NCI-H187 (cell line): Measurements from ENCODE around the gene RXYLT1.
"Not testable (repeated sequence)": the region's sequence is repeated elsewhere in the genome, so short reads cannot be mapped to it uniquely, and the experiment has no call there.

ENCODE experiments used
- DNase-seq, 2 experiments: peaks; one replicate each; lab custom pipeline; 2025; lab: John Stamatoyannopoulos, UW

Gene RXYLT1

DNA sequence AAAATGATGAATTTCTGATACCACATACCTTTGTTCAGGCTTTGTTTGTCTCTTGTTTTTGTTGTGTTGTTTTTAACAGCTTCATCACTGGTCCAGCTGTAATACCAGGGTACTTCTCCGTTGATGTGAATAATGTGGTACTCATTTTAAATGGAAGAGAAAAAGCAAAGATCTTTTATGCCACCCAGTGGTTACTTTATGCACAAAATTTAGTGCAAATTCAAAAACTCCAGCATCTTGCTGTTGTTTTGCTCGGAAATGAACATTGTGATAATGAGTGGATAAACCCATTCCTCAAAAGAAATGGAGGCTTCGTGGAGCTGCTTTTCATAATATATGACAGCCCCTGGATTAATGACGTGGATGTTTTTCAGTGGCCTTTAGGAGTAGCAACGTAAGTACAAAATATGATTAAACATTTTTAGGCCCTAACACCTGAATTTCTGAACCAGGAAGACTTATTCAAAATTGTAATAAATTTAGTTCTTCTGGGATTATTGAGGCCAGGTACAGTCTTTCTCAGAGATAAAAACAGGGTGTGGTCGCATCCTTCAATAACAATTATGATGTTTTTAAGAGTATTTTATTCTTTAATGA is 22.4 kb downstream of the RXYLT1 start:
- DNase-seq, result peak in 1 of 2 experiments; percentile 5

DNA sequence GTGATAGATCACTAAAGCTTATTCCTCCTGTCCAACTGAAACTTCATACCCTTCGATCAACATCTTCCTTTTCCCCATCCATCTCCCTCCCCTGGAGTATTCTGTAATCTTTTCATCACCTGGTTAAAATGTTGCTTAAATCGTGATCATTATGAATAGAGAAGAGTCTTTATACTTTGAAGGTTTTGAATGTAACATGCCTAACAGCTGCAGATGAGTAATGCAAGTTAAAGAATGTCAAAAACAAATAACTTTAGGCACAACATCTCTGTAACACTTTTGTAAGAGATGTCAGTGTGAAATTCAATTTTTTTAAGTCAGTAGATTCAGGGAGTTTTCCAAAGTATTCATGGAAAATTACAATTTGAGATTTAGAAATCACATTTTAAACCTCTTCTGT is 25.0 kb downstream of the RXYLT1 start:
- DNase-seq, result no peak

DNA sequence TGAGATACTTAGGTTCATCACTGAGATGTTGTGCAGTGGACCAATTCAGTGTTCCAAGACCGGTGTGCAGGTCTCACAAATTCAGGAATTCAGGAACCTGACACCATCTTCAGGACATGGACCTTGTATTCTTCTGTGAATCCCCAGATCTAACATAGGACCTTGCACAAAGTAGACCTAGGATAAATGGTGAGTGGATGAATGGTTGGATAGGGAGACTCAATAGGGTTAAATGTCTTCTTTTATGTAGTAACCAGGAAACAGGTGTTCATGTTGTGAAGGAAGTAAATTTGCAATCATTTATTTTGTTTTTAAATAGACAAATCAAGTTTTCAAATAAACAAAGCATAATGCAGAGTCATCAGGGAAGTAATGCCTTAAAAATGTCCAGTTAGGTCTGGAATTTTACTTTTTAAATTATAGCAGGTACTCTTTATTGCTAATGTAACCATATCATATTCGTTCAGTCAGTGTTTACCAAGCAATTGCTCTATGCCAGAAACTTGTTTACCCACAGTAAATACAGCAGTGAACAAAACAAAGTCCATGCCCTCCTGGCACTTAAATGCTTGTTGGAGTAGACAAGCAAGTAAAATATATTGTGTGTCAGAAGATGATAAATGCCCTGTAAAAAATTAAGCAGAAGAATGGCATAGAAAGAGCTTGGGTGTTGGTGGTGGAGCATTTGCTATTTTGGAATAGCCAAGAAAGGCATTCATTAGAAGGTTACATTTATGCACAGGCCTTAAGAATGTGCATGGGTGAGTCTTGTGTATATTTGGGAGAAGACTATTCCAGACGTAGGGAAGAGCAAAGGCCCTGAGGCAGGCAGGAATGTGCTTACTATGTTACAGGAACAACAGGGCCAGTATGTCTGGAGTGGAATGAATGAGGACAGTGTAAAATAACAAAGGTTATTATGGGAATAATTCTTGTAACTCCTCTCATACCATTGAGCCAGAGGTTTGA is 26.3 kb downstream of the RXYLT1 start:
- DNase-seq, result no peak

DNA sequence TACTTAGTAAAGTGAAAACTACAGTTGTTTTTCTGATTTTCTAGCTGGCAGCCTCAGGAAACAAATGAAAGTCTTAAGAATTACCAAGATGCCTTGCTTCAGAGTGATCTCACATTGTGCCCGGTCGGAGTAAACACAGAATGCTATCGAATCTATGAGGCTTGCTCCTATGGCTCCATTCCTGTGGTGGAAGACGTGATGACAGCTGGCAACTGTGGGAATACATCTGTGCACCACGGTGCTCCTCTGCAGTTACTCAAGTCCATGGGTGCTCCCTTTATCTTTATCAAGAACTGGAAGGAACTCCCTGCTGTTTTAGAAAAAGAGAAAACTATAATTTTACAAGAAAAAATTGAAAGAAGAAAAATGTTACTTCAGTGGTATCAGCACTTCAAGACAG is 28.9 kb downstream of the RXYLT1 start:
- DNase-seq, result no peak

DNA sequence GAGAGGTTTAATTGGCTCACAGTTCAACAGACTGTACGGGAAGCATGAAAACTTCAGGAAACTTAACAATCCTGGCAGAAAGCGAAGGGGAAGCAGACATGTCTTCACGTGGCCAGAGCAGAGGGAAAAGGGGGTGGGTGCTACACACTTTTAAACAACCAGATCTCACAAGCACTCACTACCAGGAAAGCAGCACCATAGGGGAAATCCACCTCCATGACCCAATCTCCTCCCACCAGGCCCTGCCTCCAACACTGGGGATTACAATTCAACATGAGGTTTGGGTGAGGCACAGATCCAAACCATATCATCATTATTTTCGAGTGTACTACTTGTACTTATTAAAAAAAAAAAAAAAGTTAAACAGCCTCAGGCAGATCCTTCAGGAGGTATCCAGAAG is 29.9 kb downstream of the RXYLT1 start:
- no peak for DNase-seq

DNA sequence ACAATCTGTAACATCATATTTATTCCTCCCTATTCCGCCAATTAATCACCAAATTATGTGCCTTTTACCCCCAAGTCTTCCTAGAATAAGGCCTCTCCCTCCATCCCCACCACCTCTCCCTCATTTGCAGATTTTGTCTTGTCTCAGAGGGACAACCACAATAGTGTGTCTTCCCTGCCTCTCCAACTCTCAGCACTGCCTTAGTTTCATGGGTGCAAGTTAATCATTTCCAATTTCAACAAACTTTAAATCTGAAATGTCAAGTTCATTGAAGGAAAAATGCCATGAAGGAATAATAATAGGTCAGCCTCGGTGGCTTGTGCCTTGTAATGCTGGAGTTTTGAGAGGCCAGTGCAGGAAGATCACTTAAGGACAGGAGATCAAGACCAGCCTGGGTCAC is 31.6 kb downstream of the RXYLT1 start:
- DNase-seq, result no peak

DNA sequence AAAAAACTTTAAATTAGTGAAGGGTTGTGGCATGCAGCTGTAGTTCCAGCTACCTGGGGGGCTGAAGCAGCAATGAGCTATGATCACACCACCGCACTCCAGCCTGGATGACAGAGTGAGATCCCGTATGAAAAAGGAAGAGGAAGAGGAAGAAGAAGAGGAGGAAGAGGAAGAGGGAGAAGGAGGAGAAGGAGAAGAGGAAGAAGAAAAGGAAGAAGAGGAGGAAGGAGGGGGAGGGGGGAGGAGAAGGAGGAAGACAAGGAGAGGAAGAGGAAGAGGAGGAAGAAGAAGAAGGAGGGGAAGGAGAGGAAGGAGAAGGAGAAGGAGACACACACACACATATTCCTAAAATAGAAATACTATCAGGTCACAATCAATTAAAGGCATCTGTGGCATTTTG is 32.0 kb downstream of the RXYLT1 start:
- no peak for DNase-seq

DNA sequence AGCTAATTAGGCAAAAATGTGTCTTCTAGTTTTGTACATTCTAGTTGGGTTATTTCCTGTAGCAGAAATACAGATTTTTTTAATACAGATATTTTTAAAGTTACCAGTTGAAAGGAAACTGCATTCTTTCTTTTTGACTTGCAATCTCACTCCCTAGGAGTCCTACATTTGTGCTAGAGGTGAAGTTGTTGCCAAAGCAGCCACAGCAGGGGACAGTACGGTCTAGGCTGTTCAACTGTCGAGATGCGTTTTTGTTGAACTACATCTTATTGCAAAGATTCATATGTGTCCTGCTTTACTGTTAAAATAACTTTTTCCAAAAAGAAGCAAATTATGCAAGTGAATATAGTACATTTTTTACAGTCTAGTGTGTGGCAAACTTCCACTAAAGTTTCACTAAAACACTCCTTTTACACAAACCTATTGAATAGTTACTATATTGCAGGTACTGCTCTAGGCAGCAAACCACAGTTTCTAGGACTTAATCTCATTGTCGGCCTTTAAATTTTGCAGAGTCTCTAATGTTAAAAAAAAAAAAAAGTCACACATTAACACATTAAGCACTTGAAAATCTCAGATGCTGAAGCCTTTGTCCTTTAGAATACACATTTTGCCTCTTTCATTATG is 34.5 kb downstream of the RXYLT1 start:
- DNase-seq, result no peak

DNA sequence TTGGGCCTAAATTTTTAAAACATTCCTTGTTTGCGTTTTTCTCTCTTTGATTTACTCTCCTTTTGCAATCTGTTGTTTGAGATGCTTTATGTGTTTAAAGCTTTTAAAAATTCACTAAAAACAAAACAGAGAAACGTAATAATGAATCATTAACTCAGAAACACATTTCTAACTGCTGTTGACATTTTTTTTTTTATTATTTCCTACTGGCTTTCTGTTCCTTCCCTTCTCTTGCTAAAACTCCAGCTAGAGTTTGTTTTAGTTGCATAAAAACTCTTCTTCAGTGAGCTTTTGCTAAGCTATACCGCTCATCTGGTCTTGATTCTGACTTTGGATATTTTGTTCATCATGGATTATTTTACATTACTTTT is 35.8 kb downstream of the RXYLT1 start:
- no peak for DNase-seq

DNA sequence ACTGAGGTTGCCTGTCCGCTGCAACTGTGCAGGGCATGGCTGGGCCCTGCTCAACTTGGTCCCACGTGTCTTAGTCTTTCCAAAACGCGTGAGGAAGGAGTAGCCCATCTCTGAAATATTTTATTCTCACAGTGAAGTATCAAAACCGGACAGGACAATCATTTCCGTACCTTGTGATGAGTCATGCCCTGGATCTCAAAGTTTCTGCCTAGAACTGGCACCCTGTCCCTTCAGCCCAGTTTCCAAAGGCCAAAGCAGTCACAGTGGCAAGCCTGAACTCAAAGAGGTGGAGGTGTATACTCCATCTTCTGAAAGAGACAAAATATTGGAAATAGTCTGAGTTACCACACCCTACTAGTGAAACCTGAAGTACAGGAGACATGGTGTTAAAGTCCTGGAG is 36.3 kb downstream of the RXYLT1 start:
- no peak for DNase-seq

DNA sequence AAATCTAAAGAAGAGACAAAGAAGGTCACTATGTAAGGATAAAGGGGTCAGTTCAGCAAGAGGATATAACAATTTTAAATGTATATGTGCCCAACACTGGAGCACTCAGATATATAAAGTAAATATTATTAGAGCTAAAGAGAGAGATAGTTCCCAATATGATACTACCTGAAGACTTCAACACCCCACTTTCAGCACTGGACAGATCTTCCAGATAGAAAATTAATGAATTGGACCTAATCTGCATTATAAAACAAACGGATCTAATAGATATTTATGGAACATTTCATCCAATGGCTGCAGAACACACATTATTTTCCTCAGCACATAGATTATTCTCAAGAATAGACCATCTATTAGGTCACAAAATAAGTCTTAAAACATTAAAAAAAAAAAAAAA is 40.7 kb downstream of the RXYLT1 start:
- DNase-seq, result no peak

DNA sequence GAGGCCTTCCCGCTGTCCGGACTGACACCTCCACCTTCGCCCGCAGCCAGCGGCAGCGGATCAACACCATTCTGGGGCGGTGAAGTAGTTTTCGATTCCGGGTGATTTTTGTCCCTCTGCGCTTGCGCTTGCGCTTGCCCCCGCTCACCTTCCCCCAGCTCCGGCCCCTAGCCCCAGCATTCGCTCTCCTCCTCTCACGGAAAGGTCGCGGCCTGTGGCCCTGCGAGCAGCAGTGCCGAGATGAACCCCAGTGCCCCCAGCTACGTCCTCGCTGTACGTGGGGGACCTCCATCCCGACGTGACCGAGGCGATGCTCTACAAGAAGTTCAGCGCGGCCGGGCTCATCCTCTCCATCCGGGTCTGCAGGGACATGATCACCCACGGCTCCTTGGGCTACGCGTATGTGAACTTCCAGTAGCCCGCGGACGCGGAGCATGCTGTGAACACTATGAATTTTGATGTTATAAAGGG is 42.1 kb downstream of the RXYLT1 start:
- DNase-seq, result no peak

DNA sequence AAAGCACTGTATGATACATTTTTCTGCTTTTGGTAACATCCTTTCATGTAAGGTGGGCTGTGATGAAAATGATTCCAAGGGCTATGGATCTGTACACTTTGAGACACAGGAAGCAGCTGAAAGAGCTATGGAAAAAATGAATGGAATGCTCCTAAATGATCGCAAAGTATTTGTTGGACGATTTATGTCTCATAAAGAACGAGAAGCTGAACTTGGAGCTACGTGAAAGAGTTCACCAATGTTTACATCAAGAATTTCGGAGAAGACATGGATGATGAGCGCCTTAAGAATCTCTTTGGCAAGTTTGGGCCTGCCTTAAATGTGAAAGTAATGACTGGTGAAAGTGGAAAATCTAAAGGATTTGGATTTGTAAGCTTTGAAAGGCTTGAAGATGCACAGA is 42.6 kb downstream of the RXYLT1 start:
- no peak for DNase-seq

DNA sequence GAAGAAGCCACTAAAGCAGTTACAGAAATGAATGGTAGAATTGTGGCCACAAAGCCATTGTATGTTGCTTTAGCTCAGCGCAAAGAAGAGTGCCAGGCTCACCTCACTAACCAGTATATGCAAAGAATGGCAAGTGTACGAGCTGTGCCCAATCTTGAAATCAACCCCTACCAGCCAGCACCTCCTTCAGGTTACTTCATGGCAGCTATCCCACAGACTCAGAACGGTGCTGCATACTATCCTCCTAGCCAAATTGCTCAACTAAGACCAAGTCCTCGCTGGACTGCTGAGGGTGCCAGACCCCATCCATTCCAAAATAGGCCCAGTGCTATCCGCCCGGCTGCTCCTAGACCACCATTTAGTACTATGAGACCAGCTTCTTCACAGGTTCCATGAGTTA is 43.3 kb downstream of the RXYLT1 start:
- no peak for DNase-seq

DNA sequence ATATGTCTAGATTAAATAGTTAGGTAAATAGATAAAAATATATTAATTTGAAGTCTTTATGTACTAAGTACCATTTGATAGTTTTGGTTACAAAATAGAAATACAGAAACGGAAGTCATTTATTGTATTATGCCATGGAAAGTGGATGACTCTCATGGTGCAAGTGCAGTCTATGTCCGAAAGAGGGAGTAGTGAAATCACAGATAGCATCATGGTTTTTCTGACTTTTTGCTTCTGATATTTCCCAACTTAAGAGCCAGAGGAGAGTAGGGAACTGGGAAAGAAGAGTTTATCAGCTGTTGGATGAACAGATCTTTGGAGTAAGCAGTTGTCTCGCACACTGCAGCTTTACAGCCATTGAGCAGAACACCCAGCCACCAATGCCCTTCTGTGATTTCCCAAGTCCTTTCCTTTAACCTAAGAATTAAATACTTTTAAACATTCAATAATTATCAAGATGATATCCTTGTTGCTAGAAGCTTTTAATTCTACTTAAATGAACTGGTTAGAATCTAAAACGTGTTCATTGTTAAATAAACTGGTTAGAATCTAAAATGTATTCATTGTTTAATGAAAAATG is 46.4 kb downstream of the RXYLT1 start:
- no peak for DNase-seq

DNA sequence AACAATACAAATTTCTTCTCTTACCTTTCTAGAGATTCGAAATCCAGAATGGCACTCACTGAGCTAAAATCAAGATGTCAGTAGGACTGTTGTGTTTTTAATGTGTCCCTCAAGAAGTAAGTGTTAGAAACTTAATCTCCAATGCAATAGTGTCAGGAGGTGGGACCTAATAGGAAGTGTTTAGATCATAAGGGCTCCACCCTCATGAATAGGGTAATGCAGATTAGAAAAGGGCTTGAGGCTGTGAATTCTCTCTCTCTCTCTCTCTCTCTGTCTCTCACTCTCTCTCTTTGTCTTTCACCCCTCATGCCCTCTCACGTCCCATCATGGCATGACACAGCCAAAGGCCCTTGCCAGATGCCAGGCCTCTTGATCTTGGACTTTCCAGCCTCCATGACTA is 49.2 kb downstream of the RXYLT1 start:
- no peak for DNase-seq

DNA sequence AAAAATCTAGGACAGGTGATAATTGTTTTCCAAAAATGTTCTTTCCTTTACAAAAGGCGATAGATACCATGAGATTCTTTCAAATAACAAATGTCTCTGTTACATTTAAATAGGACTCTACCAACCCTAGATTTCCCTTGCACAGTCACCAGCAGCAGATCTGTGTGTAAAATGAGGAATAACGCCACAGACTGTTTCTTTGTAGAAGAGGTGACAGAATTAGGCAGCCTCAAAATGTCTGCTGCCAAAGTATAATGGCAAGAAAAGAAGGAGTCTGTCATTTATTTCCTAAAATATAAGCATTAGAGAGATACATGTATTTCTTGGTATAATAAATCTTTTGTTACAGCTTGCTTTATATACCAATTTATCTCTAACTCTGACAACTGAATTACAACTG is 56.3 kb downstream of the RXYLT1 start:
- no peak for DNase-seq

DNA sequence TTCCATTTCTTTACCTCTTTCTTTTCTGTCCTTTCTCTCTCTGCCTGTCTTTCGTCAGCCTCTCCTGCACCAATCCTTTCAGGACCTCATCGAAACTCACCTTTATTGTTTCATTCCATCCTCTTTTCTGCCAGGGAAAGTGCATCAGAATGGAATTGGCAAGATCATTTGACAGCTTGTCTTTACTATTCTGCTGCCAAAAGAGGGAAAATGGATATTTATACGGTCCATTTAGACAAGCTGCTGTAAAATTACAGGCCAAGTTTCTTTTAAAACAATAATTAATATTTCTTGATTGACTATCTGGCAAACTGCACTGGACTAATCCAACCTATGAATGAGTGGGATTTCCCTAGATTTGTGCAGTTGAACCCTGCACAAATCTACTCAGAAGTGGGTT is 57.2 kb downstream of the RXYLT1 start:
- no peak for DNase-seq

DNA sequence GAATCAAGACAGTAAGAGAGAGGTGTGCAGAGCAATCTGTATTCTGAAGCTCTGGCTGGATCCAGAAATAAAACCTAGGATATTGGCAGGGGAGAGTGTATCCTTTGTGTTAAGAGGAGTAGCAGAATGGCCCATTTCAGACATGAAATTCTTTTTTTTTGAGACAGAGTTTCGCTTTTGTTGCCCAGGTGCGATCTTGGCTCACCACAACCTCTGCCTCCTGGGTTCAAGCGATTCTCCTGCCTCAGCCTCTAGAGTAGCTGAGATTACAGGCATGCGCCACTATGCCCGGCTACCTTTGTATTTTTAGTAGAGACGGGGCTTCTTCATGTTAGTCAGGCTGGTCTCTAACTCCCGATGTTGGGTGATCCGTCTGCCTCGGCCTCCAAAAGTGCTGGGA is 58.7 kb downstream of the RXYLT1 start:
- DNase-seq, result no peak

DNA sequence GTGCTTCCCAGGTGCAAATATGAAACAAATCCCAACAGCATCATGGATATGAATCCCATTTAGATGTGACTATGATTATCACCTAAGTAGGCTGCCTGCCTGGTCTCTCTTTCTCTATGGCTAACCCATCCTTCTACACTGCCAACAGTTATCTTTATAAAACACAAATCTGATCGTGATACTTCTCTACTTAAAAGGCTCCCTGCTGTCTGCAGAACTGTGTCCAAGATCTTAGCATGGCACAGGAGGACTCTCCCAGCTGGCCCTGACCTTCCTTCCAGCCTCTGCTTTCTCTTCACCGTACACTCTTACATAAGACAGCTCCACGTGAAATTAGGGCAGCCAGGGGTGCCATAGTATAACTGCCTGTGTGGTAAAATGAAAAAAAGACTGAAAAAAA is 61.3 kb downstream of the RXYLT1 start:
- no peak for DNase-seq

DNA sequence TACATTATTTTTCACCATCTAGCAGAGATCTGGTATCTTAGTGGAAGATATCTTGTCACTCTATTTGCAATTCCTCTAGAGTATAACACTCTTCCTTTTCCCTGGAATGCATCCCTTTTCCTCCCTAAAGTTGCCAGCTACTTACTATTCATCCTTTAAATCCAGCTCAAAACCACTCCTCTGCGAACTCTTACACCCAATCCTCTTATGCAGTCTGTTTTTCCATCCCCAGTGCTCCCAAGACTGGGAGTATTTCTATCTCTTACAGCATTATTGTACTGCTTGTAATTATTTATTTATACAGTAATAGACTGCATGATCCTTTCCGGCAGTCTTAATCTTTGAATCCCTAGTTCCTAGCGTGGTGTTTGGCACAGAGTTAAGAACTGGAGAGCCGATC is 61.9 kb downstream of the RXYLT1 start:
- DNase-seq, result no peak

DNA sequence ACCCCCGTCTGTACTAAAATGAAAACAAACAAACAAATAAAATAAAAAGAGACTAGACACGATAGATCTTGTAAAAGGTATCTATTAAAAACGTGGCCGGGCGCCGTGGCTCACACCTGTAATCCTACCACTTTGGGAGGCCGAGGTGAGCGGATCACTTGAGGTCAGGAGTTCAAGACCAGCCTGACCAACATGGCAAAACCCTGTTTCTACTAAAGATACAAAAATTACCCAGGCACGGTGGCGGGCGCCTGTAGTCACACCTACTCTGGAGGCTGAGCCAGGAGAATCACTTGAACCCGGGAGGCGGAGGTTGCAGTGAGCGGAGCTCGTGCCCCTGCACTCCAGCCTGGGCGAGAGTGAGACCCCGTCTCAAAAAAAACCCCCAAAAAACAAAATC is 63.0 kb downstream of the RXYLT1 start:
- DNase-seq, result not testable (repeated sequence)

DNA sequence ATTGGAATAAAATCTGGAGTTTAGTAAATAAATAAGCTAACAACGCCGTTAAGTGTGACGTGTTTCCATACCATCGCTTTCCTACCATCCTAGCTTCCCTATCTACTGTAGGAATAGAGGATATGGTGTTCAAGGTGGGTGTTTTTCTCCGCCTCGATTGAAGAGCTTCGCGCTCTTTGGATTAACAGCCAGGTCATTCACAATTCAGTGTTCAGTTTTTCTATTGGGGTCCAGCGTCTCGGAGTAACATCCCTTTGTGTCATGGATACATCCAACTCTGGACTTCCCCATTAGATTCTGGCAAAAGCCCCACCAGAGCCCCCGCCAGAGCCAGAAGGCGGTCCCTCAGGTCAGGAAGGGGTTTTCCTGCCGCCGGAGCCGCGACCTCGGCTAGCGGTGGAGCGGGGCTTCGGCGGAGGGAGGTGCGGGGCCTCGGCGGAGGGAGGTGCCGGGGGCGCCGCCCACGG is 63.6 kb downstream of the RXYLT1 start:
- no peak for DNase-seq
